ENCODE data around the gene CCDC40. TPM values are rescaled to one million over a fixed set of nuclear protein-coding genes. Genes with fewer than 3 reads are reported as not detected.

CCDC40 gene
- total and polyA plus RNA-seq, 10 of the 15 experiments (the other 5 are each of a cell fraction or from before 2014, with no cell fraction given): 0.06 to 0.10 TPM; not detected in 8

- 100% methylated on average over 3 of the region's 3 CpGs for WGBS (ENCODE audit: insufficient coverage, insufficient replicate concordance, low lambda C conversion rate, missing lambda C conversion rate)
- Histone ChIP-seq H3K27me3 (replicated peaks in 1 of 2; ENCODE audit: control insufficient read depth in 2 of 2, insufficient read depth in 2 of 2, low read length in 1 of 2) (no peaks in the 10 kb centered on the region; a peak in 1 of 4 replicates), H3K4me3 (no peak overlapping the region), H3K4me2 (ENCODE audit: control insufficient read depth, insufficient read depth) (no peak overlapping the region), H3K36me3 (ENCODE audit: control insufficient read depth in 2 of 2, insufficient read depth in 2 of 2, low read length in 1 of 2) (peaks cover 2 to 17% of the 10 kb centered on the region in 2 experiments), H2AFZ (ENCODE audit: control insufficient read depth, low read depth, low read length) (no peak overlapping the region), H3K9ac (ENCODE audit: control insufficient read depth, insufficient read depth, low read length) (no peak overlapping the region), H4K20me1 (ENCODE audit: control insufficient read depth, insufficient read depth) (no peaks in the 10 kb centered on the region), H3K79me2 (ENCODE audit: control insufficient read depth, insufficient read depth, low read length) (no peaks in the 10 kb centered on the region), H3K4me1 (ENCODE audit: control insufficient read depth, insufficient read depth, low read length) (no peaks in the 10 kb centered on the region), H3K9me3 (replicated peaks; ENCODE audit: control insufficient read depth, insufficient read depth, low read length) (no peaks in the 10 kb centered on the region), H3K27ac (ENCODE audit: control insufficient read depth, insufficient read depth) (no peak overlapping the region)
- DNase-seq (ENCODE audit: low read depth, low spot score) (no peak), FAIRE-seq (no peak), ATAC-seq (no peak)
- ChIA-PET RAD21 (ENCODE audit: unreplicated experiment) (no interaction called here), CTCF (no interaction called here), SMC1A (ENCODE audit: uncharacterized antibody, unreplicated experiment) (interaction anchor here (0.6 to 1.3 kb wide), 2 partner anchors 11 to 13 kb away, joined by 3 to 4 read pairs; no protein-coding TSS in a partner anchor), POLR2A (interaction anchor here (0.7 kb wide), 1 partner anchor 50 kb away, joined by 3 read pairs; no protein-coding TSS in a partner anchor)
- no peak for TF ChIP-seq HDAC2 (IDR thresholded peaks at IDR 0.05)
- no peak for TF ChIP-seq TCF12 (IDR thresholded peaks at IDR 0.05; ENCODE audit: low read depth, low read length)
- TF ChIP-seq CEBPB (IDR thresholded peaks at IDR 0.05; ENCODE audit: borderline replicate concordance in 1 of 2, low read depth in 2 of 2, low read length in 2 of 2): no peak
- no peak for TF ChIP-seq BHLHE40 (IDR thresholded peaks at IDR 0.05; ENCODE audit: borderline replicate concordance in 1 of 2, low read depth in 2 of 2, low read length in 1 of 2)
- TF ChIP-seq EP300 (IDR thresholded peaks at IDR 0.05; ENCODE audit: borderline replicate concordance in 1 of 2, control insufficient read depth in 1 of 2, low read depth in 2 of 2, low read length in 2 of 2): no peak
- TF ChIP-seq BCL11A (IDR thresholded peaks at IDR 0.05; ENCODE audit: low read depth, low read length): no peak
- no peak for TF ChIP-seq YY1 (IDR thresholded peaks at IDR 0.05; ENCODE audit: low read depth, low read length)
- no peak for TF ChIP-seq RAD51 (IDR thresholded peaks at IDR 0.05)
- TF ChIP-seq ATF3 (IDR thresholded peaks at IDR 0.05; ENCODE audit: borderline replicate concordance, extremely low read depth, low read depth, low read length): no peak
- no peak for TF ChIP-seq ZNF24 (IDR thresholded peaks at IDR 0.05)
- no peak for TF ChIP-seq DPF2 (IDR thresholded peaks at IDR 0.05)
- TF ChIP-seq ZBTB33 (IDR thresholded peaks at IDR 0.05): no peak
- TF ChIP-seq RBBP5 (conservative IDR thresholded peaks at IDR 0.05): no peak
- no peak for TF ChIP-seq JUND (IDR thresholded peaks at IDR 0.05; ENCODE audit: low read depth, low read length)
- no peak for TF ChIP-seq IKZF1 (conservative IDR thresholded peaks at IDR 0.05)
- TF ChIP-seq E2F8 (IDR thresholded peaks at IDR 0.05; ENCODE audit: low read depth, partially characterized antibody): no peak
- TF ChIP-seq RAD21 (IDR thresholded peaks at IDR 0.05; ENCODE audit: insufficient read depth, low read depth, low read length): no peak
- TF ChIP-seq NBN (IDR thresholded peaks at IDR 0.05): no peak
- TF ChIP-seq CBFB (IDR thresholded peaks at IDR 0.05; ENCODE audit: low read depth): no peak
- in situ Hi-C loops (cut with MboI): no loop called here
- intact Hi-C loops (cut with micrococcal nuclease; ENCODE audit: unreplicated experiment): no loop called here
- no TSS peak for BruUV-seq (replicated peaks)
These were observed 94.5 kb downstream of the CCDC40 start for GRCh38 chr17:80130992-80131391.
